ENCODE results near the gene PIM2. TPM values are rescaled to one million over a fixed set of nuclear protein-coding genes. Genes with fewer than 3 reads are reported as not detected.

The PIM2 gene
- total RNA-seq (ENCODE audit: low replicate concordance), result 9.3 and 11.5 TPM in 2 replicates
- long read RNA-seq, transcript PIM2-201 (6 exons, 2,075 nt), result major isoform, 11 of 13 reads
- long read RNA-seq, partial matches to known transcripts, result 1 of 13 reads
- long read RNA-seq, other reads (novel, unspliced or antisense), result 1 of 13 reads

GRCh38 chrX:48918643-48919340 lies at the start of gene PIM2:
PIM2 (minus strand) TSS chrX:48919024; CDS start chrX:48918834, 190 bp downstream.
- DNase-seq (ENCODE audit: extremely low spot score, unreplicated experiment), result peak; percentile 86
- Mint-ChIP-seq H3K27me3 (no peaks in the 10 kb centered on the region), H3K9me3 (no peaks in the 10 kb centered on the region), H3K27ac (peak within 1 kb of the TSS; percentile 91), H3K4me1 (ENCODE audit: unreplicated experiment) (peaks cover 17% of the 10 kb centered on the region), H3K4me3 (peak within 1 kb of the TSS; percentile 88), H3K36me3 (no peaks in the 10 kb centered on the region)
- TF ChIP-seq CTCF (conservative IDR thresholded peaks at IDR 0.05), result no peak

- H3K27me3 Mint-ChIP-seq, result no peaks in the 10 kb centered on the region
- no peak for DNase-seq (ENCODE audit: extremely low spot score, unreplicated experiment)
- no peaks in the 10 kb centered on the region for H3K9me3 Mint-ChIP-seq
- no peaks in the 10 kb centered on the region for H3K4me1 Mint-ChIP-seq (ENCODE audit: unreplicated experiment)
- no peak for TF ChIP-seq CTCF (conservative IDR thresholded peaks at IDR 0.05)
- no peak overlapping the region for H3K27ac Mint-ChIP-seq
- peaks cover 8% of the 10 kb centered on the region for H3K36me3 Mint-ChIP-seq
- no peak overlapping the region for H3K4me3 Mint-ChIP-seq
Measured at GRCh38 chrX:48968377-48968776, 49.6 kb upstream of the PIM2 start.

GRCh38 chrX:48966796-48967579 lies 48.2 kb upstream of the PIM2 start:
- H3K27me3 Mint-ChIP-seq, result no peaks in the 10 kb centered on the region
- no peak for TF ChIP-seq CTCF (conservative IDR thresholded peaks at IDR 0.05)
- peaks cover 3% of the 10 kb centered on the region for H3K36me3 Mint-ChIP-seq
- no peak overlapping the region for H3K27ac Mint-ChIP-seq
- no peak for DNase-seq (ENCODE audit: extremely low spot score, unreplicated experiment)
- H3K9me3 Mint-ChIP-seq, result no peaks in the 10 kb centered on the region
- no peaks in the 10 kb centered on the region for H3K4me1 Mint-ChIP-seq (ENCODE audit: unreplicated experiment)
- no peak overlapping the region for H3K4me3 Mint-ChIP-seq

GRCh38 chrX:48965959-48966358 lies 47.1 kb upstream of the PIM2 start:
- no peaks in the 10 kb centered on the region for H3K27me3 Mint-ChIP-seq

More at GRCh38 chrX:48965959-48966358, 47.1 kb upstream of the PIM2 start:
- H3K27ac Mint-ChIP-seq, result no peak overlapping the region
- no peak for TF ChIP-seq CTCF (conservative IDR thresholded peaks at IDR 0.05)
- H3K36me3 Mint-ChIP-seq, result peaks cover 3% of the 10 kb centered on the region
- no peak overlapping the region for H3K4me3 Mint-ChIP-seq
- no peaks in the 10 kb centered on the region for H3K9me3 Mint-ChIP-seq
- H3K4me1 Mint-ChIP-seq (ENCODE audit: unreplicated experiment), result no peaks in the 10 kb centered on the region
- DNase-seq (ENCODE audit: extremely low spot score, unreplicated experiment), result no peak
